ENCODE data around the gene ACTRT2.

Gene ACTRT2

GRCh38 chr1:2975466-2976179, 45.6 kb upstream of the ACTRT2 start:
- TF ChIP-seq ZFX (IDR thresholded peaks at IDR 0.05): no peak
- TF ChIP-seq, protein P1, sequence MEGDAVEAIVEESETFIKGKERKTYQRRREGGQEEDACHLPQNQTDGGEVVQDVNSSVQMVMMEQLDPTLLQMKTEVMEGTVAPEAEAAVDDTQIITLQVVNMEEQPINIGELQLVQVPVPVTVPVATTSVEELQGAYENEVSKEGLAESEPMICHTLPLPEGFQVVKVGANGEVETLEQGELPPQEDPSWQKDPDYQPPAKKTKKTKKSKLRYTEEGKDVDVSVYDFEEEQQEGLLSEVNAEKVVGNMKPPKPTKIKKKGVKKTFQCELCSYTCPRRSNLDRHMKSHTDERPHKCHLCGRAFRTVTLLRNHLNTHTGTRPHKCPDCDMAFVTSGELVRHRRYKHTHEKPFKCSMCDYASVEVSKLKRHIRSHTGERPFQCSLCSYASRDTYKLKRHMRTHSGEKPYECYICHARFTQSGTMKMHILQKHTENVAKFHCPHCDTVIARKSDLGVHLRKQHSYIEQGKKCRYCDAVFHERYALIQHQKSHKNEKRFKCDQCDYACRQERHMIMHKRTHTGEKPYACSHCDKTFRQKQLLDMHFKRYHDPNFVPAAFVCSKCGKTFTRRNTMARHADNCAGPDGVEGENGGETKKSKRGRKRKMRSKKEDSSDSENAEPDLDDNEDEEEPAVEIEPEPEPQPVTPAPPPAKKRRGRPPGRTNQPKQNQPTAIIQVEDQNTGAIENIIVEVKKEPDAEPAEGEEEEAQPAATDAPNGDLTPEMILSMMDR (conservative IDR thresholded peaks at IDR 0.05): no peak
- H3K27ac ChIP-seq: no peak overlapping the region

- TF ChIP-seq ZFX (IDR thresholded peaks at IDR 0.05): no peak
- TF ChIP-seq, protein P1 (conservative IDR thresholded peaks at IDR 0.05): no peak
- H3K27ac ChIP-seq: no peak overlapping the region
Observed at GRCh38 chr1:2976180-2976562, 45.1 kb upstream of the ACTRT2 start.

GRCh38 chr1:2977886-2978611, 43.2 kb upstream of the ACTRT2 start:
- TF ChIP-seq ZFX (IDR thresholded peaks at IDR 0.05): no peak
- TF ChIP-seq, protein P1 (conservative IDR thresholded peaks at IDR 0.05): no peak
- H3K27ac ChIP-seq: no peak overlapping the region

DNA sequence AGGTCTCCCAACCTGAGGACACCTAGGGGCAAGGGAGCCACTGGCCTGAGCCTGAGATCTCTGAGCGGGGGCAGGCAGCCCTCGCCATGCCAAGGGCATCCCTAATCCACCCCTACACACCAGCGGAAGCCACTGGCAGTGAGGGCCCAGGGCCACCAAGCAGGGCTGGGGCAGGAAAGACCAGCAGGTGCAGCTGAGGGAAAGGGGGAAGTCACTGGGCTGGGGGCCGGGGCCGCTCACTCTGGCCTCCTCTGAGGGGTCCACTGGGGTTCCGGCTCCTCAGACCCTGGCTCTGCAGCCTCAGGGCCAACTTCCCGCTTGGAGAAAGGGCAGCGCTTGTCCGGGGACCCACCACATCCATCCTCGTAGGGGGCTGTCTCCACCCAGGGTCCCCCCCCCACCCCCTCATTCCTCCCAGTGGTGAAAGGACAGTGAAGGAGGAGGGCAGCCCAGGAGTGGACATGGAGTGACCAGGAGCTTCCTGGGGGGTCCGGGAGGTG, 42.5 kb upstream of the ACTRT2 start:
- no peak for TF ChIP-seq ZFX (IDR thresholded peaks at IDR 0.05)
- TF ChIP-seq, protein P1 (conservative IDR thresholded peaks at IDR 0.05): no peak
- H3K27ac ChIP-seq: no peak overlapping the region

GRCh38 chr1:2979191-2980072, 41.8 kb upstream of the ACTRT2 start:
- no peak overlapping the region for H3K27ac ChIP-seq
- TF ChIP-seq, protein P1 (conservative IDR thresholded peaks at IDR 0.05): no peak
- TF ChIP-seq ZFX (IDR thresholded peaks at IDR 0.05): no peak

DNA sequence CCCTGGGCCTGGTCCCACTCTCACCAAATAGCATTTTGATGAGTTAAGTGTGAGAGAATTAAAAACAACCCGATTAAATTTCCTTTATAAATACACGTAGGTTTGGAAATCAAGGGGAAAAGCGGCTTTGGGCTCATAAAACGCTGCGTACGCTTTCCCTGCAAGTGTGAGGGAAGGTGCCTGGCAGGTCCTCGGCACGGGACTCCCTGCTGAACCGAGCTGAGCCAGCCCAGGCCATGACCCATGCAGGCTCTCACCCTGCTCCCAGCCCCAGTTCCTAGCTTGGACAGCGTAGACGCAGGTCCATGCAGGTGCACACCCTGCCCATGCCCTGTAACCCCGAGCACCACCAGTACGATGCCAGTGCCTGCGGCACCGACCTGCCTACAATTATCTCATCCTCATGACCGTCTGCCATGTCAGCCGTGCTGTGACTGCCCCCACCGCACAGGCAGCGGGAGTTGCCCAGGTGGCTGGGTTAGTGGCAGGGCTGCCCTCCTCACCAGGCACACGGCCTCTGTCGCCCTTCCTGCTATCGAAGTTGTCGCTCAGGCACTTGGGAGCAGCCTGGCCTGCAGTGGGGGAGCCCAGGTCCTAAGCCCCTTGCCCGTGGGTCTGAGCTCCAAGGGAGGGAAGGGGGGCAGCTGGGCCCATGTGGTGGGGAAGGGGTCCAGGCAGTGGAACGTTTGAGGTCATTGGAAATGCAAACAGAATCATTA, 41.0 kb upstream of the ACTRT2 start:
- no peak overlapping the region for H3K27ac ChIP-seq
- no peak for TF ChIP-seq ZFX (IDR thresholded peaks at IDR 0.05)
- TF ChIP-seq, protein P1 (conservative IDR thresholded peaks at IDR 0.05): no peak

Measured in C4-2B (cell line).